Neural cell (in vitro differentiated cells): Measurements from ENCODE around the gene TAOK3.

Experiments used
- EP300 ChIP-seq: fragments of 450-650 bp; conservative IDR thresholded peaks from 2 replicates; pipeline ENCODE4 v1.6.1; 2014; ENCODE audit warnings: antibody characterized with exemption, mild to moderate bottlenecking, moderate library complexity; ENCODE audit not compliant: poor library complexity, severe bottlenecking
- EZH2 ChIP-seq: fragments of 200-600, 300-800 bp; shearing (Covaris generic), sonication (generic); IDR thresholded peaks from 2 replicates; pipeline ENCODE4 v1.6.1; 2014; ENCODE audit warnings: antibody characterized with exemption, low read length, borderline replicate concordance, mild to moderate bottlenecking; ENCODE audit not compliant: insufficient read depth, poor library complexity, severe bottlenecking
- MXI1 ChIP-seq: fragments of 450-650 bp; conservative IDR thresholded peaks from 2 replicates; pipeline ENCODE4 v1.6.1; 2014; ENCODE audit warnings: antibody characterized with exemption, mild to moderate bottlenecking; ENCODE audit not compliant: poor library complexity, severe bottlenecking
- POLR2AphosphoS5 ChIP-seq: IDR thresholded peaks from 2 replicates; pipeline ENCODE4 v1.6.1; 2012
- RAD21 ChIP-seq: fragments of 450-650 bp; conservative IDR thresholded peaks from 2 replicates; pipeline ENCODE4 v1.6.1; 2014; ENCODE audit warnings: antibody characterized with exemption, mild to moderate bottlenecking, moderate library complexity
- SMC3 ChIP-seq: fragments of 450-650 bp; conservative IDR thresholded peaks from 2 replicates; pipeline ENCODE4 v1.6.1; 2014; ENCODE audit warnings: antibody characterized with exemption, mild to moderate bottlenecking, moderate library complexity; ENCODE audit not compliant: poor library complexity
- TAF1 ChIP-seq: IDR thresholded peaks from 2 replicates; pipeline ENCODE4 v1.6.1; 2012; ENCODE audit warnings: low read depth
- TF ChIP-seq, protein P1 (sequence below): fragments of 450-650 bp; IDR thresholded peaks from 2 replicates; pipeline ENCODE4 v1.5.1; 2014; ENCODE audit warnings: antibody characterized with exemption, mild to moderate bottlenecking, moderate library complexity; ENCODE audit not compliant: poor library complexity, severe bottlenecking

GRCh38 chr12:118271770-118272417 is 100.8 kb downstream of the TAOK3 start:
- TF ChIP-seq EZH2 = no peak
- TF ChIP-seq, protein P1, sequence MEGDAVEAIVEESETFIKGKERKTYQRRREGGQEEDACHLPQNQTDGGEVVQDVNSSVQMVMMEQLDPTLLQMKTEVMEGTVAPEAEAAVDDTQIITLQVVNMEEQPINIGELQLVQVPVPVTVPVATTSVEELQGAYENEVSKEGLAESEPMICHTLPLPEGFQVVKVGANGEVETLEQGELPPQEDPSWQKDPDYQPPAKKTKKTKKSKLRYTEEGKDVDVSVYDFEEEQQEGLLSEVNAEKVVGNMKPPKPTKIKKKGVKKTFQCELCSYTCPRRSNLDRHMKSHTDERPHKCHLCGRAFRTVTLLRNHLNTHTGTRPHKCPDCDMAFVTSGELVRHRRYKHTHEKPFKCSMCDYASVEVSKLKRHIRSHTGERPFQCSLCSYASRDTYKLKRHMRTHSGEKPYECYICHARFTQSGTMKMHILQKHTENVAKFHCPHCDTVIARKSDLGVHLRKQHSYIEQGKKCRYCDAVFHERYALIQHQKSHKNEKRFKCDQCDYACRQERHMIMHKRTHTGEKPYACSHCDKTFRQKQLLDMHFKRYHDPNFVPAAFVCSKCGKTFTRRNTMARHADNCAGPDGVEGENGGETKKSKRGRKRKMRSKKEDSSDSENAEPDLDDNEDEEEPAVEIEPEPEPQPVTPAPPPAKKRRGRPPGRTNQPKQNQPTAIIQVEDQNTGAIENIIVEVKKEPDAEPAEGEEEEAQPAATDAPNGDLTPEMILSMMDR = no peak
- no peak for TF ChIP-seq EP300
- TF ChIP-seq POLR2AphosphoS5 = no peak
- no peak for TF ChIP-seq MXI1
- no peak for TF ChIP-seq TAF1
- no peak for TF ChIP-seq RAD21
- no peak for TF ChIP-seq SMC3
